GM04503 (cell line): Measurements from ENCODE around the gene FAM120B.

Experiments used
- DNase-seq: peaks from one replicate; pipeline ENCODE4 v3.0.0-alpha.2; 2012; ENCODE audit warnings: low read depth

Gene FAM120B

GRCh38 chr6:170420791-170421776, 114.5 kb downstream of the FAM120B start:
- no peak for DNase-seq

- DNase-seq = no peak
Measured at GRCh38 chr6:170421921-170422320, 115.4 kb downstream of the FAM120B start.

- no peak for DNase-seq
Measured at GRCh38 chr6:170423030-170423429, 116.5 kb downstream of the FAM120B start.

- no peak for DNase-seq
Measured at GRCh38 chr6:170423814-170424603, 117.5 kb downstream of the FAM120B start.

- DNase-seq = no peak
Measured at GRCh38 chr6:170424604-170425126, 118.1 kb downstream of the FAM120B start.

GRCh38 chr6:170429450-170429849, 122.9 kb downstream of the FAM120B start:
- DNase-seq = no peak

GRCh38 chr6:170433163-170434116, 126.9 kb downstream of the FAM120B start:
- DNase-seq = no peak

GRCh38 chr6:170434117-170434820, 127.7 kb downstream of the FAM120B start:
- DNase-seq = no peak

GRCh38 chr6:170434821-170435155, 128.2 kb downstream of the FAM120B start:
- DNase-seq = no peak

- no peak for DNase-seq
Measured at GRCh38 chr6:170435766-170436165, 129.2 kb downstream of the FAM120B start.

- DNase-seq = no peak
Measured at GRCh38 chr6:170436209-170436809, 129.8 kb downstream of the FAM120B start.

- no peak for DNase-seq
Measured at GRCh38 chr6:170437719-170438401, 131.3 kb downstream of the FAM120B start.

GRCh38 chr6:170438402-170438753, 131.8 kb downstream of the FAM120B start:
- DNase-seq = peak; percentile 94

- no peak for DNase-seq
Measured at GRCh38 chr6:170438861-170439260, 132.3 kb downstream of the FAM120B start.

GRCh38 chr6:170439366-170440361, 133.1 kb downstream of the FAM120B start:
- no peak for DNase-seq

GRCh38 chr6:170440437-170440836, 133.9 kb downstream of the FAM120B start:
- DNase-seq = no peak

GRCh38 chr6:170441316-170441715, 134.8 kb downstream of the FAM120B start:
- DNase-seq = peak; percentile 31

- DNase-seq = no peak
Measured at GRCh38 chr6:170442596-170442995, 136.0 kb downstream of the FAM120B start.
